ENCODE results near the gene TNFRSF1A. TPM values are rescaled to one million over a fixed set of nuclear protein-coding genes. Genes with fewer than 3 reads are reported as not detected.

TNFRSF1A gene
- total and polyA plus RNA-seq, 9 of the 15 experiments (the other 6 are each of a cell fraction or from before 2014, with no cell fraction given) = 0.76 to 43.5 (median 30.0) TPM

- TF ChIP-seq E2F6 (IDR thresholded peaks at IDR 0.05; ENCODE audit: borderline replicate concordance in 1 of 2, extremely low read depth in 1 of 2, insufficient read depth in 1 of 2, insufficient read length in 1 of 2, low read depth in 1 of 2, low read length in 1 of 2, poor library complexity in 1 of 2, severe bottlenecking in 1 of 2) = peak; percentile 28 to 71
- no peak for TF ChIP-seq NCOA6 (IDR thresholded peaks at IDR 0.05)
- TF ChIP-seq PCBP1 (IDR thresholded peaks at IDR 0.05; ENCODE audit: low read depth, low read length, poor library complexity, severe bottlenecking) = no peak
- TF ChIP-seq ZNF263 (CRISPR knock-in tag; IDR thresholded peaks at IDR 0.05; ENCODE audit: borderline replicate concordance) = no peak
- TF ChIP-seq ZHX1 (conservative IDR thresholded peaks at IDR 0.05; ENCODE audit: low read length) = no peak
- no peak for TF ChIP-seq ZNF121 (CRISPR knock-in tag; conservative IDR thresholded peaks at IDR 0.05)
- peak; percentile 52 for TF ChIP-seq EP300 (IDR thresholded peaks at IDR 0.05; ENCODE audit: low read length)
- TF ChIP-seq CREB3L1 (IDR thresholded peaks at IDR 0.05; ENCODE audit: borderline replicate concordance, low read depth) = 0 out of 2 replicates have a peak, but pooled peaks have one; percentile 63
- no peak for TF ChIP-seq NFIX (CRISPR knock-in tag; IDR thresholded peaks at IDR 0.05; ENCODE audit: low read depth)
- no peak for TF ChIP-seq ILK (tag; IDR thresholded peaks at IDR 0.05; ENCODE audit: borderline replicate concordance, low read depth)
- 0 out of 2 replicates have a peak, but pooled peaks have one; percentile 29 for TF ChIP-seq ZNF589 (CRISPR knock-in tag; IDR thresholded peaks at IDR 0.05; ENCODE audit: low read depth)
- TF ChIP-seq HNRNPLL (IDR thresholded peaks at IDR 0.05; ENCODE audit: low read depth, low read length, poor library complexity, severe bottlenecking) = no peak
- TF ChIP-seq ZBED1 (IDR thresholded peaks at IDR 0.05) = no peak
- no peak for TF ChIP-seq SRSF1 (IDR thresholded peaks at IDR 0.05; ENCODE audit: low read depth, low read length)
- no peak for TF ChIP-seq HINFP (tag; conservative IDR thresholded peaks at IDR 0.05; ENCODE audit: low read depth)
- peak; percentile 90 for TF ChIP-seq EP400 (IDR thresholded peaks at IDR 0.05)
- TF ChIP-seq SFPQ (IDR thresholded peaks at IDR 0.05; ENCODE audit: low read depth, low read length) = no peak
Observed at GRCh38 chr12:6336079-6336888, 5.6 kb downstream of the TNFRSF1A start (continued).

Measured in K562 (cell line).